HCT116 (cell line): ENCODE measurements around the gene TAF4B. TPM values are rescaled to one million over a fixed set of nuclear protein-coding genes. Genes with fewer than 3 reads are reported as not detected.

ENCODE experiments used
- ATAC-seq: fragments of 200-7000 bp; cut with Tn5 transposase; 2 replicates; pipeline ENCODE4 v1.9.1; 2020; ENCODE audit warnings: mild to moderate bottlenecking, moderate library complexity
- BruUV-seq: library from RNA; stranded (reverse); fragments of 400-500 nt; replicated peaks from 2 replicates; lab custom pipeline; 2021; lab: Mats Ljungman, UMichigan
- CTCF ChIA-PET: fragments of 300-600 bp; sonication (Branson Sonifier 250); formaldehyde crosslinking; loops from one replicate; lab custom pipeline; 2021; ENCODE audit warnings: antibody characterized with exemption; lab: Charles Lee
- POLR2A ChIA-PET: fragments of 300-600, 350-600 bp; sonication (Branson Sonifier 250); formaldehyde crosslinking; loops from one replicate; lab custom pipeline; 2021; ENCODE audit warnings: antibody characterized with exemption; lab: Charles Lee
- RAD21 ChIA-PET, 2 experiments: fragments of 300-600 bp; sonication (Branson Sonifier 250); formaldehyde crosslinking; loops; one replicate each; lab custom pipeline; 2023; ENCODE audit warnings: low total read pairs in 2 of 2; ENCODE audit not compliant: uncharacterized antibody in 2 of 2, unreplicated experiment in 2 of 2, low non-redundant PET in 1 of 2; lab: Charles Lee
- DNase-seq: peaks from one replicate; pipeline ENCODE4 v3.0.0-alpha.2; 2010; ENCODE audit warnings: low read depth, low spot score
- H2AFZ ChIP-seq: fragments of 200-600 bp; shearing (Covaris generic), sonication (generic); 2 replicates; pipeline ENCODE4 v1.6.1; 2017; ENCODE audit warnings: low read depth, mixed run types, mixed read lengths, antibody characterized with exemption, low read length; ENCODE audit not compliant: poor library complexity, severe bottlenecking
- H3K27ac ChIP-seq: 2 replicates; pipeline ENCODE4 v1.5.1; 2012; ENCODE audit warnings: low read depth, low read length
- H3K27me3 ChIP-seq: fragments of 200-600 bp; sonication (generic); 2 replicates; pipeline ENCODE4 v1.6.1; 2016; ENCODE audit warnings: mixed run types, low read length, mixed read lengths; ENCODE audit not compliant: insufficient read depth
- H3K36me3 ChIP-seq, 2 experiments: fragments of 200-500 bp in 1 of 2; fragments of 200-600 bp in 1 of 2; sonication (Bioruptor generic) in 1 of 2; sonication (generic) in 1 of 2; 2 replicates each; pipeline versions ENCODE4 v1.5.1 to v1.6.1; 2014 to 2016; ENCODE audit warnings: low read length in 2 of 2, inconsistent platforms in 1 of 2, mixed read lengths in 1 of 2, mixed run types in 1 of 2; ENCODE audit not compliant: insufficient read depth in 2 of 2, control insufficient read depth in 1 of 2
- H3K4me1 ChIP-seq, 2 experiments: fragments of 200-600 bp in 1 of 2; sonication (generic) in 1 of 2; 2 replicates each; pipeline versions ENCODE4 v1.5.1 to v1.6.1; 2012 to 2017; ENCODE audit warnings: low read length in 2 of 2, inconsistent platforms in 1 of 2, mild to moderate bottlenecking in 1 of 2, mixed read lengths in 1 of 2, mixed run types in 1 of 2, moderate library complexity in 1 of 2; ENCODE audit not compliant: insufficient read depth in 2 of 2, control insufficient read depth in 1 of 2
- H3K4me2 ChIP-seq: fragments of 200-600 bp; sonication (generic); 2 replicates; pipeline ENCODE4 v1.6.1; 2017; ENCODE audit warnings: mixed run types, low read length, mixed read lengths
- H3K4me3 ChIP-seq, 2 experiments: fragments of 200-600 bp in 1 of 2; sonication (generic) in 1 of 2; replicated peaks in 1 of 2; 2 replicates each; pipeline ENCODE4 v1.5.1; 2011 to 2016; ENCODE audit warnings: low read length in 2 of 2, control low read depth in 1 of 2, low read depth in 1 of 2, mild to moderate bottlenecking in 1 of 2, mixed read lengths in 1 of 2, mixed run types in 1 of 2
- H3K79me2 ChIP-seq: fragments of 200-600 bp; sonication (generic); 2 replicates; pipeline ENCODE4 v1.6.1; 2017; ENCODE audit warnings: mild to moderate bottlenecking, mixed run types, low read length, moderate library complexity, mixed read lengths; ENCODE audit not compliant: insufficient read depth
- H3K9ac ChIP-seq: fragments of 200-600 bp; sonication (generic); 2 replicates; pipeline ENCODE4 v1.6.1; 2016; ENCODE audit warnings: low read length, mixed read lengths
- H3K9me2 ChIP-seq: fragments of 200-600 bp; sonication (generic), shearing (Covaris generic); 2 replicates; pipeline ENCODE4 v1.6.1; 2017; ENCODE audit warnings: mixed run types, mild to moderate bottlenecking, moderate library complexity; ENCODE audit not compliant: insufficient read depth
- H3K9me3 ChIP-seq, 2 experiments: fragments of 200-500 bp in 1 of 2; fragments of 200-600 bp in 1 of 2; sonication (Bioruptor generic) in 1 of 2; sonication (generic) in 1 of 2; 2 replicates each; pipeline ENCODE4 v1.6.1; 2014 to 2017; ENCODE audit warnings: low read length in 2 of 2, mixed read lengths in 2 of 2, inconsistent platforms in 1 of 2, low read depth in 1 of 2, mild to moderate bottlenecking in 1 of 2, mixed run types in 1 of 2, moderate library complexity in 1 of 2; ENCODE audit not compliant: control insufficient read depth in 1 of 2, insufficient read depth in 1 of 2
- H4K20me1 ChIP-seq: fragments of 200-600 bp; sonication (generic), shearing (Covaris generic); 2 replicates; pipeline ENCODE4 v1.6.1; 2017; ENCODE audit warnings: mixed run types, mild to moderate bottlenecking, moderate library complexity; ENCODE audit not compliant: insufficient read depth
- CBX3 ChIP-seq: IDR thresholded peaks from 2 replicates; pipeline ENCODE4 v1.6.1; 2012; ENCODE audit warnings: low read depth
- CEBPB ChIP-seq: IDR thresholded peaks from 2 replicates; pipeline ENCODE4 v1.6.1; 2012; ENCODE audit warnings: low read depth
- ELF1 ChIP-seq: IDR thresholded peaks from 2 replicates; pipeline ENCODE4 v1.6.1; 2012; ENCODE audit warnings: low read depth, borderline replicate concordance
- EZH2phosphoT487 ChIP-seq: fragments of 200-600 bp; IDR thresholded peaks from 2 replicates; pipeline ENCODE4 v1.6.1; 2018; ENCODE audit warnings: antibody characterized with exemption, borderline replicate concordance
- JUND ChIP-seq: IDR thresholded peaks from 2 replicates; pipeline ENCODE4 v1.6.1; 2012
- POLR2A ChIP-seq: IDR thresholded peaks from 2 replicates; pipeline ENCODE4 v1.7.0; 2011; ENCODE audit warnings: borderline replicate concordance; ENCODE audit not compliant: insufficient read depth, insufficient read length; ENCODE audit errors: extremely low read depth
- POLR2AphosphoS5 ChIP-seq: IDR thresholded peaks from 2 replicates; pipeline ENCODE4 v1.6.1; 2011; ENCODE audit warnings: mild to moderate bottlenecking, low read depth, low read length, moderate library complexity
- SIN3A ChIP-seq: IDR thresholded peaks from 2 replicates; pipeline ENCODE4 v1.6.1; 2012; ENCODE audit warnings: low read depth
- SRF ChIP-seq: IDR thresholded peaks from 2 replicates; pipeline ENCODE4 v1.6.1; 2012; ENCODE audit warnings: low read depth
- TCF7L2 ChIP-seq: IDR thresholded peaks from 2 replicates; pipeline ENCODE4 v1.7.0; 2011; ENCODE audit warnings: borderline replicate concordance, inconsistent platforms; ENCODE audit not compliant: insufficient read depth, insufficient read length; ENCODE audit errors: extremely low read depth
- YY1 ChIP-seq: IDR thresholded peaks from 2 replicates; pipeline ENCODE4 v1.6.1; 2011; ENCODE audit warnings: low read length, low read depth, moderate library complexity, mild to moderate bottlenecking; ENCODE audit not compliant: insufficient replicate concordance; ENCODE audit errors: extremely low read depth
- intact Hi-C: fragments of 100-400 bp; cut with micrococcal nuclease; formaldehyde crosslinking; loops from 2 replicates; pipeline ENCODE4 v1.10.0; 2022
- total RNA-seq: library from RNA; stranded (reverse); gene quantifications from one replicate; pipeline ENCODE4 v1.2.1, GENCODE V29; 2021; ENCODE audit not compliant: unreplicated experiment
- TF ChIP-seq, protein P1 (sequence below): IDR thresholded peaks from 2 replicates; pipeline ENCODE4 v1.6.1; 2012
- TF ChIP-seq, protein P2 (sequence below), 3 experiments: fragments of 200-600 bp in 1 of 3; sonication (generic) in 1 of 3; IDR thresholded peaks in 2 of 3; conservative IDR thresholded peaks in 1 of 3; 2 replicates each; pipeline ENCODE4 v1.5.1; 2012 to 2017; ENCODE audit warnings: low read depth in 2 of 3, low read length in 2 of 3, antibody characterized with exemption in 1 of 3, borderline replicate concordance in 1 of 3, control low read depth in 1 of 3, mild to moderate bottlenecking in 1 of 3, mixed read lengths in 1 of 3, mixed run types in 1 of 3, moderate library complexity in 1 of 3; ENCODE audit not compliant: insufficient read depth in 1 of 3
- TF ChIP-seq, protein P3 (sequence below): IDR thresholded peaks from 2 replicates; pipeline ENCODE4 v1.6.1; 2011; ENCODE audit warnings: mild to moderate bottlenecking, low read length, moderate library complexity; ENCODE audit not compliant: insufficient replicate concordance; ENCODE audit errors: extremely low read depth
- TF ChIP-seq, protein P4 (sequence below): IDR thresholded peaks from 2 replicates; pipeline ENCODE4 v1.6.1; 2012; ENCODE audit warnings: low read depth

Gene TAF4B
- total RNA-seq, 1 experiment from 2014 or later = 17.8 TPM

DNA sequence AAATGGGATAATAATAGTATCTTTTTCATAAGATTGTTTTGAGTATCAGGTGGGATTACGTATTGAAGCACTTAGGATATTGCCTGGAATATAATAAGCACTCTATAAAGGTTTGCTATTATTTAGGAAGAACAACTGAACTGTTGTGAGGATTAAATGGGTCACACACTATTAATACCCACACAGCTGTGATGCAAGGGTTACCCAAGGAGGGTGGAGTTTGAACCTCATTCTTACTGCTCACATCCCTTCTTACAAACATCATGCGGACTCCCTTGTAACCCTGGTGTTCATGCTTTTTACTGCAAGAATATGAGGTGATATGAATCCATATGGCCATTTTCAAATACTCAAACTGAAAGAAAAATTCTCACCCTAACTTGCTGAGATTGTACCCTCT is 208.6 kb downstream of the TAF4B start:
- BruUV-seq = no TSS peak
- no peaks in the 10 kb centered on the region for H3K9me3 ChIP-seq
- intact Hi-C loops = no loop called here
- POLR2A ChIA-PET = no interaction called here
- no peaks in the 10 kb centered on the region for H3K9me2 ChIP-seq
- CTCF ChIA-PET = no interaction called here
- H3K27me3 ChIP-seq = no peaks in the 10 kb centered on the region
- TF ChIP-seq YY1 (no peak), POLR2A (no peak), POLR2AphosphoS5 (no peak), TCF7L2 (no peak), ELF1 (no peak), CBX3 (no peak), SIN3A (no peak), JUND (no peak), EZH2phosphoT487 (no peak), SRF (no peak), CEBPB (no peak)
- TF ChIP-seq, protein P1, sequence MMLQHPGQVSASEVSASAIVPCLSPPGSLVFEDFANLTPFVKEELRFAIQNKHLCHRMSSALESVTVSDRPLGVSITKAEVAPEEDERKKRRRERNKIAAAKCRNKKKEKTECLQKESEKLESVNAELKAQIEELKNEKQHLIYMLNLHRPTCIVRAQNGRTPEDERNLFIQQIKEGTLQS = no peak
- TF ChIP-seq, protein P2, sequence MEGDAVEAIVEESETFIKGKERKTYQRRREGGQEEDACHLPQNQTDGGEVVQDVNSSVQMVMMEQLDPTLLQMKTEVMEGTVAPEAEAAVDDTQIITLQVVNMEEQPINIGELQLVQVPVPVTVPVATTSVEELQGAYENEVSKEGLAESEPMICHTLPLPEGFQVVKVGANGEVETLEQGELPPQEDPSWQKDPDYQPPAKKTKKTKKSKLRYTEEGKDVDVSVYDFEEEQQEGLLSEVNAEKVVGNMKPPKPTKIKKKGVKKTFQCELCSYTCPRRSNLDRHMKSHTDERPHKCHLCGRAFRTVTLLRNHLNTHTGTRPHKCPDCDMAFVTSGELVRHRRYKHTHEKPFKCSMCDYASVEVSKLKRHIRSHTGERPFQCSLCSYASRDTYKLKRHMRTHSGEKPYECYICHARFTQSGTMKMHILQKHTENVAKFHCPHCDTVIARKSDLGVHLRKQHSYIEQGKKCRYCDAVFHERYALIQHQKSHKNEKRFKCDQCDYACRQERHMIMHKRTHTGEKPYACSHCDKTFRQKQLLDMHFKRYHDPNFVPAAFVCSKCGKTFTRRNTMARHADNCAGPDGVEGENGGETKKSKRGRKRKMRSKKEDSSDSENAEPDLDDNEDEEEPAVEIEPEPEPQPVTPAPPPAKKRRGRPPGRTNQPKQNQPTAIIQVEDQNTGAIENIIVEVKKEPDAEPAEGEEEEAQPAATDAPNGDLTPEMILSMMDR (IDR thresholded peaks at IDR 0.05 in 2 of 3, conservative IDR thresholded peaks at IDR 0.05 in 1 of 3; ENCODE audit: borderline replicate concordance in 1 of 3, insufficient read depth in 1 of 3, low read depth in 2 of 3, low read length in 2 of 3) = no peak
- TF ChIP-seq, protein P3, sequence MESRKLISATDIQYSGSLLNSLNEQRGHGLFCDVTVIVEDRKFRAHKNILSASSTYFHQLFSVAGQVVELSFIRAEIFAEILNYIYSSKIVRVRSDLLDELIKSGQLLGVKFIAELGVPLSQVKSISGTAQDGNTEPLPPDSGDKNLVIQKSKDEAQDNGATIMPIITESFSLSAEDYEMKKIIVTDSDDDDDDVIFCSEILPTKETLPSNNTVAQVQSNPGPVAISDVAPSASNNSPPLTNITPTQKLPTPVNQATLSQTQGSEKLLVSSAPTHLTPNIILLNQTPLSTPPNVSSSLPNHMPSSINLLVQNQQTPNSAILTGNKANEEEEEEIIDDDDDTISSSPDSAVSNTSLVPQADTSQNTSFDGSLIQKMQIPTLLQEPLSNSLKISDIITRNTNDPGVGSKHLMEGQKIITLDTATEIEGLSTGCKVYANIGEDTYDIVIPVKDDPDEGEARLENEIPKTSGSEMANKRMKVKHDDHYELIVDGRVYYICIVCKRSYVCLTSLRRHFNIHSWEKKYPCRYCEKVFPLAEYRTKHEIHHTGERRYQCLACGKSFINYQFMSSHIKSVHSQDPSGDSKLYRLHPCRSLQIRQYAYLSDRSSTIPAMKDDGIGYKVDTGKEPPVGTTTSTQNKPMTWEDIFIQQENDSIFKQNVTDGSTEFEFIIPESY = no peak
- TF ChIP-seq, protein P4, sequence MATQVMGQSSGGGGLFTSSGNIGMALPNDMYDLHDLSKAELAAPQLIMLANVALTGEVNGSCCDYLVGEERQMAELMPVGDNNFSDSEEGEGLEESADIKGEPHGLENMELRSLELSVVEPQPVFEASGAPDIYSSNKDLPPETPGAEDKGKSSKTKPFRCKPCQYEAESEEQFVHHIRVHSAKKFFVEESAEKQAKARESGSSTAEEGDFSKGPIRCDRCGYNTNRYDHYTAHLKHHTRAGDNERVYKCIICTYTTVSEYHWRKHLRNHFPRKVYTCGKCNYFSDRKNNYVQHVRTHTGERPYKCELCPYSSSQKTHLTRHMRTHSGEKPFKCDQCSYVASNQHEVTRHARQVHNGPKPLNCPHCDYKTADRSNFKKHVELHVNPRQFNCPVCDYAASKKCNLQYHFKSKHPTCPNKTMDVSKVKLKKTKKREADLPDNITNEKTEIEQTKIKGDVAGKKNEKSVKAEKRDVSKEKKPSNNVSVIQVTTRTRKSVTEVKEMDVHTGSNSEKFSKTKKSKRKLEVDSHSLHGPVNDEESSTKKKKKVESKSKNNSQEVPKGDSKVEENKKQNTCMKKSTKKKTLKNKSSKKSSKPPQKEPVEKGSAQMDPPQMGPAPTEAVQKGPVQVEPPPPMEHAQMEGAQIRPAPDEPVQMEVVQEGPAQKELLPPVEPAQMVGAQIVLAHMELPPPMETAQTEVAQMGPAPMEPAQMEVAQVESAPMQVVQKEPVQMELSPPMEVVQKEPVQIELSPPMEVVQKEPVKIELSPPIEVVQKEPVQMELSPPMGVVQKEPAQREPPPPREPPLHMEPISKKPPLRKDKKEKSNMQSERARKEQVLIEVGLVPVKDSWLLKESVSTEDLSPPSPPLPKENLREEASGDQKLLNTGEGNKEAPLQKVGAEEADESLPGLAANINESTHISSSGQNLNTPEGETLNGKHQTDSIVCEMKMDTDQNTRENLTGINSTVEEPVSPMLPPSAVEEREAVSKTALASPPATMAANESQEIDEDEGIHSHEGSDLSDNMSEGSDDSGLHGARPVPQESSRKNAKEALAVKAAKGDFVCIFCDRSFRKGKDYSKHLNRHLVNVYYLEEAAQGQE = no peak
- no peak overlapping the region for H3K27ac ChIP-seq
- RAD21 ChIA-PET = no interaction called here
- no peaks in the 10 kb centered on the region for H4K20me1 ChIP-seq
- no peak overlapping the region for H3K4me2 ChIP-seq
- H3K4me1 ChIP-seq = peaks cover 16 to 24% of the 10 kb centered on the region in 2 experiments; a peak in 3 of 4 replicates
- H3K79me2 ChIP-seq = no peaks in the 10 kb centered on the region
- no peaks in the 10 kb centered on the region for H3K36me3 ChIP-seq
- no peak overlapping the region for H3K9ac ChIP-seq
- H2AFZ ChIP-seq = no peak overlapping the region
- DNase-seq = no peak
- H3K4me3 ChIP-seq = no peak overlapping the region
- no peak for ATAC-seq
